PFSK-1 (cell line): Measurements from ENCODE around the gene EML1.

Source experiments
- POLR2AphosphoS5 ChIP-seq: IDR thresholded peaks from 2 replicates; pipeline ENCODE4 v1.6.1; 2012; ENCODE audit warnings: low read depth, mild to moderate bottlenecking, control low read depth, low read length, moderate library complexity
- REST ChIP-seq, 2 experiments: IDR thresholded peaks; 2 replicates each; pipeline versions ENCODE4 v1.6.1 to v1.8.0; 2011 to 2012; ENCODE audit warnings: low read depth in 2 of 2, low read length in 2 of 2, control low read depth in 1 of 2, inconsistent platforms in 1 of 2, mild to moderate bottlenecking in 1 of 2, moderate library complexity in 1 of 2; ENCODE audit not compliant: insufficient read depth in 1 of 2
- SIN3A ChIP-seq: IDR thresholded peaks from 2 replicates; pipeline ENCODE4 v1.6.1; 2012; ENCODE audit warnings: mild to moderate bottlenecking, low read length, moderate library complexity, borderline replicate concordance; ENCODE audit not compliant: insufficient read depth
- TAF1 ChIP-seq: IDR thresholded peaks from 2 replicates; pipeline ENCODE4 v1.6.1; 2012; ENCODE audit warnings: low read length, control low read depth, borderline replicate concordance; ENCODE audit not compliant: insufficient read depth

GRCh38 chr14:99905121-99905520 lies 111.9 kb downstream of the EML1 start:
- no peak for TF ChIP-seq REST (IDR thresholded peaks at IDR 0.05; ENCODE audit: insufficient read depth in 1 of 2, low read depth in 2 of 2, low read length in 2 of 2)
- no peak for TF ChIP-seq TAF1
- TF ChIP-seq POLR2AphosphoS5 = no peak
- no peak for TF ChIP-seq SIN3A
